Activated naive CD4-positive, alpha-beta T cell treated with anti-CD3 and anti-CD28 coated beads, Interleukin-2, amount 50 U/mL, for 24 hours (primary cell): Measurements from ENCODE around the gene SMURF1.

Experiments used
- H3K27ac Mint-ChIP-seq: one replicate; pipeline ENCODE4 v1.8.0; 2021; ENCODE audit warnings: mild to moderate bottlenecking, mixed read lengths
- H3K27me3 Mint-ChIP-seq: one replicate; pipeline ENCODE4 v1.8.0; 2021; ENCODE audit warnings: mixed read lengths
- H3K36me3 Mint-ChIP-seq: one replicate; pipeline ENCODE4 v1.8.0; 2021; ENCODE audit warnings: mixed read lengths
- H3K4me1 Mint-ChIP-seq: one replicate; pipeline ENCODE4 v1.8.0; 2021; ENCODE audit warnings: mixed read lengths
- H3K4me3 Mint-ChIP-seq: one replicate; pipeline ENCODE4 v1.8.0; 2021; ENCODE audit warnings: mild to moderate bottlenecking, mixed read lengths
- H3K9me3 Mint-ChIP-seq: one replicate; pipeline ENCODE4 v1.8.0; 2021; ENCODE audit warnings: mixed read lengths

Gene SMURF1

DNA sequence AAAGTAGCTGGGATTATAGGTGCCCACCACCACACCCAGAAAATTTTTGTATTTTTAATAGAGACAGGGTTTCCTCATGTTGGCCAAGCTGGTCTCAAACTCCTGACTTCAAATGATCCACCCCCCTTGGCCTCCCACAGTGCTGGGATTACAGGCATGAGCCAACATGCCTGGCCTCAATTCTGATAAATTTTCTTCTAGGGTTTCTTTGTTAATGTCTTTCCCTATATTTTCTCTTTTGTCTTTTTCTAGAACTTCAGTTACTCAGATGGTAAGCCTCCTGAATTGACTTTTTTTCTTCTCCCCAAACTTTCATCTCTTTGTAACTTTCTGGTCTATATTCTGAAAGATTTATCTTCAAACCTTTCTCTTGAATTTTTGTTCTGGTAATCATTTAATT, 12.7 kb upstream of the SMURF1 start:
- Mint-ChIP-seq H3K27me3 (peaks cover 5% of the 10 kb centered on the region), H3K27ac (no peak overlapping the region), H3K4me1 (no peaks in the 10 kb centered on the region), H3K36me3 (no peaks in the 10 kb centered on the region), H3K9me3 (no peaks in the 10 kb centered on the region), H3K4me3 (no peak overlapping the region)

- no peak overlapping the region for H3K4me3 Mint-ChIP-seq
- H3K27me3 Mint-ChIP-seq = peaks cover 4% of the 10 kb centered on the region
- H3K27ac Mint-ChIP-seq = no peak overlapping the region
- no peaks in the 10 kb centered on the region for H3K4me1 Mint-ChIP-seq
- H3K36me3 Mint-ChIP-seq = no peaks in the 10 kb centered on the region
- H3K9me3 Mint-ChIP-seq = no peaks in the 10 kb centered on the region
Measured at GRCh38 chr7:99155211-99155610, 11.3 kb upstream of the SMURF1 start.

DNA sequence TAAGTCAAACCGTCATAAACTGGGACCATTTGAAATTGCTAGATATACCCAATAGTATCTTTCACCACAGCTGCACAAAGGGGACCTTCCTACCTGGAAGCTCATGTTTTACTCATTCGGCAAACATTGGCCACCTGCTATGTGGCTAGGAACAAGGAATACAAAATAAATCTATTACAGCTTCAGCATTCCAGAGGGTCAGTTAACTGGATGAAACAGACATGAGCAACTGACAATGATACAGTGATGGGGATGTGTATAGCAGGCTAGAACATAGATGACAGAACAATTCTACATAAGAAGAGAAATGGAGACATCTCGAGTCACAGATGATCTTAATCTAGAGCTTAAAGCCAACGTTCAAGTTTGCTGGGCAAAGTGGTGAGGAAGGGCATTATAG, 3.1 kb upstream of the SMURF1 start:
- peak overlapping the region; percentile 53 for H3K27ac Mint-ChIP-seq
- H3K27me3 Mint-ChIP-seq = no peaks in the 10 kb centered on the region
- peaks cover 14% of the 10 kb centered on the region for H3K4me1 Mint-ChIP-seq
- H3K4me3 Mint-ChIP-seq = no peak overlapping the region
- no peaks in the 10 kb centered on the region for H3K9me3 Mint-ChIP-seq
- no peaks in the 10 kb centered on the region for H3K36me3 Mint-ChIP-seq

- Mint-ChIP-seq H3K4me1 (peaks cover 47% of the 10 kb centered on the region), H3K36me3 (no peaks in the 10 kb centered on the region), H3K9me3 (no peaks in the 10 kb centered on the region), H3K4me3 (peak overlapping the region; percentile 90), H3K27me3 (no peaks in the 10 kb centered on the region), H3K27ac (peak overlapping the region; percentile 70)
Measured at GRCh38 chr7:99143521-99143852, 421 bp downstream of the SMURF1 start.

DNA sequence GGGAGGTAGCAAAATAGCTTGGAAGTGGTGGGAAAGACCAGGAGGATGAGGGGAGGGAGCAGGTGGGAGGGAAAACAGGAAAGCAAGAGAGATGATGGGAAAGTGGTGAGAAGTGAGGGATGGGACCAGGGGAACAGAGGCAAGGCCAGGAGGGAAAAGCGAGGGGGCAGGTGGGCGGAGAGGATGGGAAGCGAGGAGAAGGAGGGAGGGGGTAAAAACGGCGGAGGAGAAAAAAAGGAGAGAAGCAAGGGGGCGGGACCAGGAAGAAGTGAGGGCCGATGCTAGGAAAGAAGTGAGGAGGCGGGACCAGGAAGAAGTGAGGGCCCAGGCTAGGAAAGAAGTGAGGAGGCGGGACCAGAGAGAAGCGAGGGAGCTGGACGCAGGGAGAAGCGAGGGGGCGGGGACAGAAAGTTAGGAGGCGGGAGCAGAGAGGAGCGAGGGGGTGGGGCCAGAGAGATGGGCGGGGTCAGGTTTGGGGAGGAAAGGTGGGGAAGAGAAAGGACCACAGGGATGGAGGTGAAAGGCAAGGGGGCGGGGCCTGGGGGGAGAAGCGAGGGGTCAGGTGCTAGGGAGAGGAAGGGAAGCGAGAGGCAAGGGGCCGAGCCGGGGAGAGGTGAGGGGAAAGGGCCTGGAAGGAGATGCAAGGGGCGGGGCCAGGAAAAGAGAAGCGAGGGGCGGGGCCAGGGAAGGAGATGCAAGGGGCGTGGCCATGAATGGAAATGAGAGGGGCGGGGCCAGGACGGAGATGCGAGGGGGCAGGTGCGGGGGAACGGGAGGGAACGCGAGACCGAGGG, 984 bp downstream of the SMURF1 start:
- Mint-ChIP-seq H3K36me3 (no peaks in the 10 kb centered on the region), H3K4me3 (peak overlapping the region; percentile 90), H3K4me1 (peaks cover 51% of the 10 kb centered on the region), H3K9me3 (no peaks in the 10 kb centered on the region), H3K27ac (peak overlapping the region; percentile 70), H3K27me3 (no peaks in the 10 kb centered on the region)

GRCh38 chr7:99141841-99142726, 1.8 kb downstream of the SMURF1 start:
- Mint-ChIP-seq H3K27me3 (no peaks in the 10 kb centered on the region), H3K9me3 (no peaks in the 10 kb centered on the region), H3K4me1 (peaks cover 56% of the 10 kb centered on the region), H3K4me3 (peak overlapping the region; percentile 90), H3K27ac (peak overlapping the region; percentile 90), H3K36me3 (no peaks in the 10 kb centered on the region)

- Mint-ChIP-seq H3K27me3 (no peaks in the 10 kb centered on the region), H3K4me3 (peak overlapping the region; percentile 90), H3K9me3 (no peaks in the 10 kb centered on the region), H3K36me3 (no peaks in the 10 kb centered on the region), H3K27ac (peak overlapping the region; percentile 90), H3K4me1 (peaks cover 61% of the 10 kb centered on the region)
Measured at GRCh38 chr7:99141334-99141733, 2.6 kb downstream of the SMURF1 start.

GRCh38 chr7:99140813-99141212, 3.1 kb downstream of the SMURF1 start:
- Mint-ChIP-seq H3K27ac (peak overlapping the region; percentile 68), H3K27me3 (no peaks in the 10 kb centered on the region), H3K9me3 (no peaks in the 10 kb centered on the region), H3K4me3 (peak overlapping the region; percentile 90), H3K4me1 (peaks cover 66% of the 10 kb centered on the region), H3K36me3 (no peaks in the 10 kb centered on the region)

DNA sequence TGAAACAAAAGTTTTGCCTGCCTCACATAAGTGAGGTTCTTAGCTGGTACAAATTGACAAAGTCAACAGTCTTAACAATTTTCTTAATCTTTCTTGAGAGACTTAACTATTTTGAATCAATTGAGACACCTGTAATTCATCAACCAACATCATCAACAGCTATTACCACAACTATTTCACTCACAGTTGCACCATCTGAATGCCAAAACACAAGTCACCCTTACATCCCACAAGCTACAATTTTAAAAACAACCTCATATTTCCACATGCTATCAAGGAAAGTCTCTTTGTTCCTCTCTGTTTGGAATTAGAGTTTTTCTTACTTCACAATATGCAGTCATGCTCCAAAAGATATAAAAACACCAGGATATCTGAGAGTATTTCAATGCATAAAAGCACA, 4.9 kb downstream of the SMURF1 start:
- Mint-ChIP-seq H3K36me3 (no peaks in the 10 kb centered on the region), H3K4me1 (peaks cover 79% of the 10 kb centered on the region), H3K4me3 (no peak overlapping the region), H3K27me3 (no peaks in the 10 kb centered on the region), H3K9me3 (no peaks in the 10 kb centered on the region), H3K27ac (peak overlapping the region; percentile 66)

- Mint-ChIP-seq H3K9me3 (no peaks in the 10 kb centered on the region), H3K27me3 (no peaks in the 10 kb centered on the region), H3K36me3 (peaks cover 2% of the 10 kb centered on the region), H3K4me1 (peaks cover 88% of the 10 kb centered on the region), H3K27ac (no peak overlapping the region), H3K4me3 (no peak overlapping the region)
Measured at GRCh38 chr7:99137411-99138180, 6.3 kb downstream of the SMURF1 start.

DNA sequence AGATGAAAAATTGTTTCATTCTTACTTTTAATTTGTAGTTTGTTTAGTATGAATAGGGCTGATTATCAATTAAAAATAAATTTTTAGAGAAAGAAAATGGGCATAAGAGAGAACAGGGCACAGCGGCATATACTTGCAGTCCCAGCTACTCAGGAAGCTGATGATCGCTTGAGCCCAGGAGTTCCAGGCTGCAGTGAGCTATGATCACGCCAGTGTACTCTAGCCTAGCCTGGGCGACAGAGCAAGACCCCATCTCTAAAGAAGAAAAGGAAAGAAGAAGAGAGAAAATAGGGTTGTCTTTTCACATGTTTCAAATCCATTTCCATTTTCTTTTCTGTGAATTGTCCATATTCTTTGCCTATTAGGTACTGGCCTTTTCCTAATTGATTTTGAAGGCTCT, 8.0 kb downstream of the SMURF1 start:
- Mint-ChIP-seq H3K4me3 (no peak overlapping the region), H3K9me3 (no peaks in the 10 kb centered on the region), H3K36me3 (peaks cover 6% of the 10 kb centered on the region), H3K27ac (no peak overlapping the region), H3K4me1 (peaks cover 85% of the 10 kb centered on the region), H3K27me3 (no peaks in the 10 kb centered on the region)

DNA sequence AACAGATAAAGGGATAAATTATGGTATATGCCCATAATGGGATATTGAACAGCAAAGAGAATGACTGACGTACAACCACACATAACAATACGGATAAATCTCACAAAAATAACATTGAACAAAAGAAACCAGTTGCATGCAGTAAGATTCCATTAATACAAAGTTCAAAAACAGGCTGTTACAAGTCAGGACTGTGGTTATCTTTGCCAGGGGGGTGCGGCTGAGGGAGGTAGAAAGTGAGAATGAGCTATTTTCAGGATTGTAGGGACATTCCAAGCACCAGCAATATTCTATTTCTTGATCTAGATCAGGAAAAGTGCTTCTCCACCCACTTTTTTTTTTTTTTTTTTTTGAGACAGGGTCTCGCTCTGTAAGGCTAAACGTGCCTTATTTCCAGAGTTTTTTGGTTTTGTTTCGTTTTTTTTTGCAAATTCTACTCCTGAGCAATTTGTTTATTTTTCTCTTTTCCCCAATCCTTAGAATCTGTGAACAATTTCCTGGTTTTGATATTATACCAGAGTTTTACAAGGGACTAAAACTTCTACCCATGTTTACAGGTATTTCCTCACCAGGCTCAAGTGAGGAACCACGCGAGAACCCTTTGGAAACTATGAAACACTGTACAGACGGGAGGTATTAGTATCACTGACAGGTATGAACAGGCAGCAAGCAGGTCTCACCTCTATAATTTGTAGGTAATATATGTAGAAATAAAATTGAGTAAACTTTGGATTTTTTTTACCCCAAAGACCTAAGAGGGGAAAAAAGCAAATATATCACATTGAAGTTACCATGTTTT, 9.9 kb downstream of the SMURF1 start:
- Mint-ChIP-seq H3K27ac (peak overlapping the region; percentile 14), H3K4me1 (peaks cover 75% of the 10 kb centered on the region), H3K27me3 (no peaks in the 10 kb centered on the region), H3K9me3 (no peaks in the 10 kb centered on the region), H3K36me3 (peaks cover 6% of the 10 kb centered on the region), H3K4me3 (no peak overlapping the region)

GRCh38 chr7:99132595-99133321, 11.2 kb downstream of the SMURF1 start:
- Mint-ChIP-seq H3K27me3 (no peaks in the 10 kb centered on the region), H3K4me1 (peaks cover 66% of the 10 kb centered on the region), H3K4me3 (no peak overlapping the region), H3K36me3 (peaks cover 6% of the 10 kb centered on the region), H3K9me3 (no peaks in the 10 kb centered on the region), H3K27ac (peak overlapping the region; percentile 52)

DNA sequence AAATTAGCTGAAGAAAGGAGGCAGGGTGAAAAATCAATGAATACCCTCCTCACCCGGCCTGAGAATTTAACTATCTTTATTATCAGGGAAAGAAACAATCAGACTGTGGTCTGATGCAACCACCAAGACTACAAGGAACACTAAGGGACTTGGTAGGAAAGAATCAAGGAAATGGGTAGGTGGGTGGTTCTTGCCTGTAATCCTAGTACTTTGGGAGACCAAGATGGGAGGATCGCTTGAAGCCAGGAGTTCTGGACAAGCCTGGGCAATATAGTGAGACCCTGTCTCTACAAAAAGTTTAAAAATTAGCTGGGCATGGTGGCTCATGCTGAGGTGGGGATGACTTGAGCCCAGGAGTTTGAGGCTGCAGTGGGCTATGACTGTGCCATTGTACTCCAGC, 12.6 kb downstream of the SMURF1 start:
- H3K27ac Mint-ChIP-seq = no peak overlapping the region

More for the DNA sequence above, 12.6 kb downstream of the SMURF1 start:
- H3K4me3 Mint-ChIP-seq = no peak overlapping the region
- peaks cover 67% of the 10 kb centered on the region for H3K4me1 Mint-ChIP-seq
- H3K9me3 Mint-ChIP-seq = no peaks in the 10 kb centered on the region
- no peaks in the 10 kb centered on the region for H3K27me3 Mint-ChIP-seq
- H3K36me3 Mint-ChIP-seq = peaks cover 6% of the 10 kb centered on the region
